H9 (cell line): ENCODE measurements around the gene MTHFD1L. TPM values are rescaled to one million over a fixed set of nuclear protein-coding genes. Genes with fewer than 3 reads are reported as not detected.

ENCODE experiments used
- DNase-seq: peaks from one replicate; pipeline ENCODE4 v3.0.0-alpha.2; 2017
- H2AFZ ChIP-seq: one replicate; pipeline ENCODE4 v1.6.1; 2013; ENCODE audit warnings: mild to moderate bottlenecking, low read length, control low read depth, moderate library complexity
- H2AK5ac ChIP-seq: 2 replicates; pipeline ENCODE4 v1.6.1; 2013; ENCODE audit warnings: low read length, control low read depth, mixed read lengths; ENCODE audit not compliant: insufficient read length
- H2BK120ac ChIP-seq: one replicate; pipeline ENCODE4 v1.6.1; 2013; ENCODE audit warnings: low read depth, mild to moderate bottlenecking, low read length, control low read depth, inconsistent platforms; ENCODE audit not compliant: poor library complexity, severe bottlenecking
- H2BK12ac ChIP-seq: 2 replicates; pipeline ENCODE4 v1.6.1; 2013; ENCODE audit warnings: low read length, control low read depth, mixed read lengths, low read depth; ENCODE audit not compliant: insufficient read length
- H2BK15ac ChIP-seq: 2 replicates; pipeline ENCODE4 v1.6.1; 2013; ENCODE audit warnings: low read depth, low read length, control low read depth
- H2BK20ac ChIP-seq: one replicate; pipeline ENCODE4 v1.6.1; 2013; ENCODE audit warnings: low read depth, mild to moderate bottlenecking, low read length, control low read depth, inconsistent platforms; ENCODE audit not compliant: poor library complexity, severe bottlenecking
- H2BK5ac ChIP-seq: 2 replicates; pipeline ENCODE4 v1.6.1; 2013; ENCODE audit warnings: low read length, control low read depth, mixed read lengths; ENCODE audit not compliant: insufficient read length
- H3K14ac ChIP-seq: 2 replicates; pipeline ENCODE4 v1.6.1; 2013; ENCODE audit warnings: low read length, control low read depth; ENCODE audit not compliant: insufficient read depth
- H3K18ac ChIP-seq: 2 replicates; pipeline ENCODE4 v1.6.1; 2013; ENCODE audit warnings: low read depth, mild to moderate bottlenecking, mixed read lengths, low read length, control low read depth; ENCODE audit not compliant: insufficient read length
- H3K23ac ChIP-seq: 2 replicates; pipeline ENCODE4 v1.6.1; 2013; ENCODE audit warnings: low read length, control low read depth, mixed read lengths, low read depth; ENCODE audit not compliant: insufficient read length
- H3K23me2 ChIP-seq: 2 replicates; pipeline ENCODE4 v1.6.1; 2013; ENCODE audit warnings: low read depth, mild to moderate bottlenecking, mixed read lengths, low read length, control low read depth; ENCODE audit not compliant: insufficient read length, poor library complexity, severe bottlenecking
- H3K27ac ChIP-seq: 2 replicates; pipeline ENCODE4 v1.5.1; 2013; ENCODE audit warnings: low read length, control low read depth, mixed read lengths, low read depth; ENCODE audit not compliant: insufficient read length
- H3K27me3 ChIP-seq: 2 replicates; pipeline ENCODE4 v1.6.1; 2013; ENCODE audit warnings: low read length, control low read depth, inconsistent platforms; ENCODE audit not compliant: insufficient read depth
- H3K4ac ChIP-seq: 2 replicates; pipeline ENCODE4 v1.6.1; 2013; ENCODE audit warnings: low read depth, mild to moderate bottlenecking, control low read depth, inconsistent platforms, low read length, moderate library complexity
- H3K4me1 ChIP-seq: 2 replicates; pipeline ENCODE4 v1.6.1; 2013; ENCODE audit warnings: low read length, control low read depth, inconsistent platforms; ENCODE audit not compliant: insufficient read depth
- H3K4me2 ChIP-seq: 2 replicates; pipeline ENCODE4 v1.6.1; 2013; ENCODE audit warnings: low read length, control low read depth, mixed read lengths; ENCODE audit not compliant: insufficient read length, insufficient read depth
- H3K56ac ChIP-seq: 2 replicates; pipeline ENCODE4 v1.6.1; 2013; ENCODE audit warnings: low read depth, mild to moderate bottlenecking, mixed read lengths, low read length, control low read depth; ENCODE audit not compliant: insufficient read length
- H3K79me1 ChIP-seq: 2 replicates; pipeline ENCODE4 v1.6.1; 2013; ENCODE audit warnings: low read depth, mild to moderate bottlenecking, moderate library complexity, low read length, control low read depth, inconsistent platforms; ENCODE audit not compliant: insufficient read depth, poor library complexity, severe bottlenecking
- H3K79me2 ChIP-seq: 2 replicates; pipeline ENCODE4 v1.6.1; 2013; ENCODE audit warnings: low read length, control low read depth, inconsistent platforms; ENCODE audit not compliant: insufficient read depth
- H3K9ac ChIP-seq: 2 replicates; pipeline ENCODE4 v1.6.1; 2013; ENCODE audit warnings: low read length, control low read depth, mixed read lengths; ENCODE audit not compliant: insufficient read length; ENCODE audit errors: extremely low read depth
- H3K9me3 ChIP-seq: one replicate; pipeline ENCODE4 v1.6.1; 2013; ENCODE audit warnings: low read depth, low read length, inconsistent platforms; ENCODE audit not compliant: control insufficient read depth
- H3T11ph ChIP-seq: one replicate; pipeline ENCODE4 v1.6.1; 2013; ENCODE audit warnings: mild to moderate bottlenecking, low read length, control low read depth, inconsistent platforms
- H4K20me1 ChIP-seq: one replicate; pipeline ENCODE4 v1.6.1; 2013; ENCODE audit not compliant: control insufficient read depth, insufficient read length, insufficient read depth
- H4K5ac ChIP-seq: 2 replicates; pipeline ENCODE4 v1.6.1; 2013; ENCODE audit warnings: low read depth, mild to moderate bottlenecking, mixed read lengths, low read length, control low read depth; ENCODE audit not compliant: insufficient read length
- H4K8ac ChIP-seq: replicated peaks from 2 replicates; pipeline ENCODE4 v1.6.1; 2013; ENCODE audit warnings: low read length, control low read depth, mixed read lengths, low read depth; ENCODE audit not compliant: insufficient read length
- H4K91ac ChIP-seq: 2 replicates; pipeline ENCODE4 v1.6.1; 2013; ENCODE audit warnings: low read depth, mild to moderate bottlenecking, moderate library complexity, mixed read lengths, low read length, control low read depth; ENCODE audit not compliant: insufficient read length
- H3K27ac Mint-ChIP-seq, 3 experiments: 2 replicates in 2 of 3; 3 replicates in 1 of 3; pipeline ENCODE4 v1.8.0; 2020 to 2021; ENCODE audit warnings: mixed read lengths in 3 of 3, mild to moderate bottlenecking in 1 of 3, moderate library complexity in 1 of 3
- H3K27me3 Mint-ChIP-seq: 2 replicates; pipeline ENCODE4 v1.8.0; 2021; ENCODE audit warnings: low read depth, mild to moderate bottlenecking, moderate library complexity, mixed read lengths
- H3K36me3 Mint-ChIP-seq, 3 experiments: 2 replicates in 2 of 3; 3 replicates in 1 of 3; pipeline ENCODE4 v1.8.0; 2020 to 2021; ENCODE audit warnings: low read depth in 3 of 3, mixed read lengths in 3 of 3; ENCODE audit not compliant: insufficient read depth in 1 of 3
- H3K4me1 Mint-ChIP-seq, 2 experiments: 2 replicates each; pipeline ENCODE4 v1.8.0; 2020; ENCODE audit warnings: mixed read lengths in 2 of 2
- H3K4me3 Mint-ChIP-seq, 2 experiments: 2 replicates in 1 of 2; 3 replicates in 1 of 2; pipeline ENCODE4 v1.8.0; 2020 to 2021; ENCODE audit warnings: mild to moderate bottlenecking in 2 of 2, mixed read lengths in 2 of 2, moderate library complexity in 1 of 2
- H3K9me3 Mint-ChIP-seq, 2 experiments: 2 replicates in 1 of 2; 3 replicates in 1 of 2; pipeline ENCODE4 v1.8.0; 2020; ENCODE audit warnings: mild to moderate bottlenecking in 2 of 2, mixed read lengths in 2 of 2, moderate library complexity in 1 of 2
- WGBS: extraction: QIAGEN DNeasy Blood & Tissue Kit; methylation state at CpG from one replicate; pipeline ENCODE4 v1.1.7; 2013; ENCODE audit warnings: missing lambda C conversion rate, low lambda C conversion rate, mixed read lengths; ENCODE audit not compliant: insufficient read length; ENCODE audit errors: extremely low coverage; 5-methylcytosine and 5-hydroxymethylcytosine counted together
- total RNA-seq: library from RNA; stranded (reverse); gene quantifications from 2 replicates; pipeline ENCODE4 v1.2.1, GENCODE V29; 2021
- TF ChIP-seq, protein P1 (sequence below): fragments of 200-600 bp; sonication (generic); conservative IDR thresholded peaks from 3 replicates; pipeline ENCODE4 v1.8.0; 2021; ENCODE audit warnings: antibody characterized with exemption, mild to moderate bottlenecking

MTHFD1L gene
- total RNA-seq, 1 experiment from 2014 or later, result 90.2 TPM

DNA sequence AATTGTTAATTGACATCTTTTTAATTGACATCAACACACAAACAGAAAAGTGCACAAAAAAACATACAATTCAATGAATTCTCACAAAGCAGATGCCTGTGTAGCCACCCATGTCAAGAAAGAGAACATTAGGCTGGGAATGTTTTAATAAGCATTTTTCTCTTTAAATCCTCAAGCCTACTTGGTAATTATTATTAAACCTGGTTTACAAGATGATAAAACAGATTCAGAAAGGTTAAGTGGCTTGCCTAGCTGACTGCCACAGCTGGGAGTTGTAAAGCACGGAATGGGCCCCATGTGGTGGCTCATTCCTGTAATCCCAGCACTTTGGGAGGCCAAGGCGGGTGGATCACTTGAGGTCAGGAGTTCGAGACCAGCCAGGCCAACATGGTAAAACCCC lies 284.3 kb downstream of the MTHFD1L start:
- no peak overlapping the region for H2BK5ac ChIP-seq
- DNase-seq, result no peak
- no peak overlapping the region for H3K14ac ChIP-seq
- no peaks in the 10 kb centered on the region for H3K9me3 ChIP-seq
- H3K18ac ChIP-seq, result no peak overlapping the region
- H4K20me1 ChIP-seq, result no peaks in the 10 kb centered on the region
- H3K4ac ChIP-seq, result no peak overlapping the region
- H3K9ac ChIP-seq, result no peak overlapping the region
- H3K79me1 ChIP-seq, result no peaks in the 10 kb centered on the region
- H2AK5ac ChIP-seq, result no peak overlapping the region
- H2BK20ac ChIP-seq, result no peak overlapping the region
- no peaks in the 10 kb centered on the region for H3K79me2 ChIP-seq
- H3K56ac ChIP-seq, result no peak overlapping the region
- TF ChIP-seq, protein P1, sequence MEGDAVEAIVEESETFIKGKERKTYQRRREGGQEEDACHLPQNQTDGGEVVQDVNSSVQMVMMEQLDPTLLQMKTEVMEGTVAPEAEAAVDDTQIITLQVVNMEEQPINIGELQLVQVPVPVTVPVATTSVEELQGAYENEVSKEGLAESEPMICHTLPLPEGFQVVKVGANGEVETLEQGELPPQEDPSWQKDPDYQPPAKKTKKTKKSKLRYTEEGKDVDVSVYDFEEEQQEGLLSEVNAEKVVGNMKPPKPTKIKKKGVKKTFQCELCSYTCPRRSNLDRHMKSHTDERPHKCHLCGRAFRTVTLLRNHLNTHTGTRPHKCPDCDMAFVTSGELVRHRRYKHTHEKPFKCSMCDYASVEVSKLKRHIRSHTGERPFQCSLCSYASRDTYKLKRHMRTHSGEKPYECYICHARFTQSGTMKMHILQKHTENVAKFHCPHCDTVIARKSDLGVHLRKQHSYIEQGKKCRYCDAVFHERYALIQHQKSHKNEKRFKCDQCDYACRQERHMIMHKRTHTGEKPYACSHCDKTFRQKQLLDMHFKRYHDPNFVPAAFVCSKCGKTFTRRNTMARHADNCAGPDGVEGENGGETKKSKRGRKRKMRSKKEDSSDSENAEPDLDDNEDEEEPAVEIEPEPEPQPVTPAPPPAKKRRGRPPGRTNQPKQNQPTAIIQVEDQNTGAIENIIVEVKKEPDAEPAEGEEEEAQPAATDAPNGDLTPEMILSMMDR, result no peak
- H3K4me2 ChIP-seq, result no peak overlapping the region
- Mint-ChIP-seq H3K27me3 (no peaks in the 10 kb centered on the region; the same call in 1 of the 2 replicates), H3K27ac (peak overlapping the region in 1 of 3 experiments; percentile 2; a peak in 1 of 7 replicates), H3K36me3 (peaks cover 0 to 5% (median 0%) of the 10 kb centered on the region in 3 experiments; a peak in 3 of 7 replicates), H3K4me1 (peaks cover 7 to 22% of the 10 kb centered on the region in 2 experiments), H3K9me3 (peaks cover 2 to 4% of the 10 kb centered on the region in 2 experiments; a peak in 4 of 5 replicates), H3K4me3 (no peak overlapping the region)
- no peaks in the 10 kb centered on the region for H3K27me3 ChIP-seq
- no peak overlapping the region for H3T11ph ChIP-seq
- no peak overlapping the region for H2BK120ac ChIP-seq
- no peak overlapping the region for H2BK15ac ChIP-seq
- H4K5ac ChIP-seq, result no peak overlapping the region
- no peak overlapping the region for H3K23ac ChIP-seq
- no peaks in the 10 kb centered on the region for H3K23me2 ChIP-seq
- H3K27ac ChIP-seq, result no peak overlapping the region
- H3K4me1 ChIP-seq, result no peaks in the 10 kb centered on the region
- no peak overlapping the region for H4K8ac ChIP-seq
- no peak overlapping the region for H2BK12ac ChIP-seq
- no peak overlapping the region for H2AFZ ChIP-seq
- WGBS, result no CpG with 5 or more reads among the region's 3 CpGs
- no peak overlapping the region for H4K91ac ChIP-seq
